Activated CD4-positive, CD25-positive, alpha-beta regulatory T cell treated with anti-CD3 and anti-CD28 coated beads, Interleukin-2, amount 50 U/mL, for 16 hours (primary cell): ENCODE measurements around the gene SERAC1.
"Not testable (repeated sequence)": the region's sequence is repeated elsewhere in the genome, so short reads cannot be mapped to it uniquely, and the experiment has no call there.

Experiments used
- DNase-seq: peaks from one replicate; pipeline ENCODE4 v3.0.0-alpha.2; 2020; ENCODE audit warnings: low read depth, low spot score

SERAC1 gene

DNA sequence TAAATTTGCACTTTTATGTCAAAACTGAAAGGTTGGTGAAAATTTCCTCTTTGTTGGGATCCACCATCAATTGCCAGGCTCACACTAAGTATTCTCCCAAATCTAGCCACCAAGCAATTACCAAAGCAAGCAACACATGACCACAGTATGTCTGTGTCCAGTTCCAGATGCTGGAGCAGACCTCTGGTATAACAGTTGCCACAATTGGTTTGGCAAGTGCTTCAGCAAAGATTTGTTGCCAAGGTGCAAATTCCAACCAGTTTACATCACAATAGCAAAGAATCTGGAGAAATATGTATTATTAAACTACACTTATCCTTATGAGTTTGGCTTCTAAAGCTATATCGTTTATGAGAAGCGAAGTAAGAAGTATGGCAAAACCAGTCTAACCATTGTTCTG is 6.5 kb upstream of the SERAC1 start:
- DNase-seq, result no peak

DNA sequence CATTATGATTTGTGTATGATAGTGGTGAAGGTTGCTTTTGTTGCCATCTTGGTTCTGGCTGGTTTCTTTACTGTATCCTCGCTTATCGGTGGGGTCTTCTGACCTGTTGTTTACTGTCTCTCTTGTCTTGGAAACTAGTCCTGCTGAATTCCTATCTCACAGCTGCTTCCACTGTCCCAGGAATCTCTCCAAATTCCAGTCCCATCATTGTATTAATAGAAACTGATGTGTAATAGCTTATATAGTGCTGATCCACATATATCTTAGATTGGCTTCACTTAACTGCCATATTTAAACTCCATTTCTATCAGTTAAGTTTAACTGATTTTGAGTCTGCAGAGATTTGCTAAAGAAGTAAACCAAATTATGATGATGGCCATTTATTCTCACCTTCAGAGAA is 6.0 kb upstream of the SERAC1 start:
- no peak for DNase-seq

DNA sequence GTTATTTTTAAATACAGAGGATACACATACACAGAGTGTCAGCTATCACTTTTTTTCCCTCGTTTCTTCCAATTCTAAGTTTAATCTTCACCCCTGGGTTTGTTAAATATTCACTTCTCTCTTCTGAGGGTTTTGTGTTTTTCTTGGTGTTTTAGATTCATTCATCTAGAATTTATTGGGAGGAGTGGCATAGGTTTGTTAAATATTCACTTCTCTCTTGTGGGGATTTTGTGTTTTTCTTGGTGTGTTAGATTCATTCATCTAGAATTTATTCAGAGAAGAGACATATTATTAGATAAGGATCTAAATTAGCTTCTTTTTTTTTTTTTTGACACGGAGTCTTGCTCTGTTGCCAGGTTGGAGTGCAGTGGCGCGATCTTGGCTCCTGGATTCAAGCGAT is 3.9 kb upstream of the SERAC1 start:
- no peak for DNase-seq

DNA sequence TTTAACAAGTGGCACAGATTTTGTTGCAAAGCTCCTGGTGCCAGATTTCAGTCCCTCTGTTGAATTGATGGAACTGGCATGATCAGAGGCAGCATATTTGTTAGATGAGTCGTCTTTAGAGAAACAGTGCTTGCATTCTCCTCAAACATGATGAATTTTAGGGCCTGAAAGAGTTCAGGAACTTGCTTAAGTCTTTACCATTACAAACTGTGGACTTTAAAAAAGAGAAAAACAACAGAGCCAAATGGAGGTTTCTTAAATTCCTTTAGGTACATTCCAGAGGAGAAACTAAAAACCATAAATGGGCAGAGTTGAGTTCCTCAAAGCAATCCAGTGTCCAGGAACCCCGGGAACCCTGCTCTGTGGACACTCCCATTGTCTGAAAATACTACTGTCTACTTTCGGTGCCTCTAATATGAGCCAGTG is 2.6 kb upstream of the SERAC1 start:
- DNase-seq, result no peak

DNA sequence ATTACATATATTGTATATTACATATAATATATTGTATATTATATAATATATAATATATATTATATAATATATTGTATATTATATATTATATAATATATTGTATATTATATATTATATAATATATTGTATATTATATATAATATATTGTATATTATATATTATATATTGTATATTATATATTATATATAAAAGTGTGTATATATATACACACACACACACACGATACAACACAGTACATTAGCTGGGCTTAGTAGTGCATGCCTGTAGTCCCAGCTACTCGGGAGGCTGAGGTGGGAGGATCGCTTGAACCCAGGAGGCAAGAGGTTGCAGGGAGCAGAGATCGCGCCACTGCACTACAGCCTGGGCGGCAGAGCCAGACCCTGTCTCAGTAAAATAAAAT is 1.6 kb upstream of the SERAC1 start:
- not testable (repeated sequence) for DNase-seq

DNA sequence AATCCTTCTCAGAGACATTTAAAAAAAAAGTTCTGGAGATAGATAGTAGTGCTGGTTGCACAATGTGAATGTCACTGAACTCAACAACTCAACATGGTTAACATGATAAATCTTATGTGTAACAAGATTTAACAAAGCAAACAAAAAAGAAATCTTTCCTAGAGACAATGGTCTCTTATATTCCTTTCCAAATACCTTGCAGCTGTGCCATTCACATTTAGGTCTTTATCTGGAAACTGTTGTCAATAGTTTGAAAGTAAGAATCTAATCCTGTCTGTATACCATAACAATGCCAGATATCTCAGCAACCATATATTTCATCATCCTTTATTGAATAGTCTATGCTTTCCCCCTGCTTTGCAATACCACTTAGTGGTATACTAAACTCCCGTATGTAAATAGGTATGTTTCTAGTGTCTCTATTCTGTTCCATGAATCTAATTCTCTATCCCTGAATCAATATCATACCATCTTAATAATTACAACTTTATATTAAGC is 2.1 kb downstream of the SERAC1 start:
- no peak for DNase-seq

DNA sequence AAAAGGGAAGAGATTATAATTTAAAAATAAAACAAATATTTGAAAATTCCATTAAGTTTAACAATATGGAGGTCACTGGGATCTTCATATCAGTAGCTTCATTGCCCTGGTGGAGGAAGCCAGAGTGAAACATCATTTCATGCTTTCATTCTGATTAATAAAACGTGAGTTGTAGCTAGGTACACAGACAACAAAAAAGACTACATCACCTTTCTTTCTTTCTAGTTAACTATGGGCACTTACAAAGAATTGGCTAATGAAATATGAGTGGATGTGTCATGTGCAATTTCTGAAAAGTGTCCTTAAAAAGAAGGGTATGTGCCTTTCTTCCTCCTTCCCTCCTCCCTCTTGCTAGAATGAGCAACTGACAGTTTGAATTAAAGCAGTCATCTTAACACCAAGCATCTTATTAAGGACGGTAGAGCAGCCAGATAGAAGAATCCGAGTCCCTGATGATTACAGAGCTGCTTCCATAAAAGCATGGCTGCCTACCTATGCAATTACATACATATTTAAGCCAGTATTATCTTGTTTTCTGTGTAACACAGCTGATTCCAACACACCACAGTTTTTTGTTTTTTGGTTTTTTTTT is 3.4 kb downstream of the SERAC1 start:
- no peak for DNase-seq

DNA sequence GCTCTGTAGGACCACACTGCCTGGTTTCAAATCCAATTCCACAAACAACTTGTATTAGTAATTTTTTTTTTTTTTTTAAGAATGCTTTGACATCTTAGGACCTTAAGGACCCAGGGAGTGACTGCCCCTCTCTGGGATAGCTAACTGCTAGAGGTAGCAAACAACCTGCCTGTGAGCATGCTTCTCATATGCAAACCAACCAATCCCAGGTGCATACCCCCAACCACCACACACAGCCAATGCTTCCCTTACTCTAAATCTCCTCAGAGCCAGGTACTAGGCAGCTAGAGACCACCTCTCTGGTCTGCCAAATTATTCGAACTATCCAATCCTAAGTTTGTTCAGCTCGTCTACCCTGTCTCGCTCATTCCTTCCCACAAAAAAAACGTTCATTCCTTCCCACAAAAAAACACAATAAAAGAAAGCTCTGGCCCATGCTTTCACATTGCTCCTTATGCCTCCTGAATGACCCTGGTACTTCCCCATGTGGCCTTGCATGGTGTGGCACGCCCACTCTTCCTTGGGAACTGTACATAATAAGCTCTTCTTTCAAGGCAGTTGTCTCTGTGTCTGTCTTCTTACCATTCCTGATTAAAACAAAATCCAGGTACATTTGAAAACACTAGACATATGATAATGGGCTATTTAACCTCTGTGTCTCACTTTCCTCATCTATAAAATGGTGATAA is 6.4 kb downstream of the SERAC1 start:
- no peak for DNase-seq

DNA sequence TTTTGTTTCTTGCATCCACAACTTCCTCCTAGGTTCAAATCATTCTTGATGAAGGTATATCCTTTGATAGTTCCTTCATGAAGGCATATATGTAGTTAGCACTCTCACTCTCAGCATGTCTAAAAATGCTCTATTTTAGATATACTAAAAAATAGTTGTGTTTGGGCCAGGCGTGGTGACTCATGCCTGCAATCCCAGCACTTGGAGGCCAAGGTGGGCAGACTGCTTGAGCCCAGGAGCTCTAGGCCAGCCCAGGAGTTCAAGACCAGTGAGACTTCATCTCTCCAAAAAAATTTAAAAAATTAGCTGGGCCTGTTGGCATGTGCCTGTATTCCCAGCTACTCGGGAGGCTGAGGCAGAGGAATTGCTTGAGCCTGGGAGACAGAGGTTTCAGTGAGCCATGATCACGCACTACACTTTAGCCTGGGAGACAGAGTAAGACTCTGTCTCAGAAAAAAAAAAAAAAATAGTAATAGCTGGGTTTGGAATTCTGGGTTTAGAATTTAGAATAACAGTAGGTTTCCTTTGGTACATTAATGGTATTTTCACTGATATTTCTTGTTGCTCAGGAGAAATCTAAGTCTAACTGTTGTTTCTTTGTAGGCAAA is 7.0 kb downstream of the SERAC1 start:
- DNase-seq, result no peak

DNA sequence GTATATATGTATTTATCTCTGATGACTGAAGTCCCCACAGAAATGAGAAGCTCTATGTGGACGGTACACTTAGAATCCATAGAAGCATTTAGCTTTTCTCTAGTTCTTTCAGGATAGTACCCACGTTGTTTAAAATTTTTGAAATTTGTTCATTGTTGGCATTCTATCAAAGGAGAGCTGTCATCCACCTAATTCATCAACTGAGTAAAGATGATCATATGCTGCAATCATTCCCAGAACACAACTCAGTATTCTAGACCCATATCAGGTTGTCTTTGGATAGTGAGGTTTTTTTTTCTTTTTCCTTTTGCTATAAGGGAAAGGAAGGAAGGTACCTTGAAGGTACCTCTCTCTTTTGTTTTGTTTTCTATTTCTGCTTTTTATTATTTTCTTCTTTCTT is 9.3 kb downstream of the SERAC1 start:
- DNase-seq, result no peak

DNA sequence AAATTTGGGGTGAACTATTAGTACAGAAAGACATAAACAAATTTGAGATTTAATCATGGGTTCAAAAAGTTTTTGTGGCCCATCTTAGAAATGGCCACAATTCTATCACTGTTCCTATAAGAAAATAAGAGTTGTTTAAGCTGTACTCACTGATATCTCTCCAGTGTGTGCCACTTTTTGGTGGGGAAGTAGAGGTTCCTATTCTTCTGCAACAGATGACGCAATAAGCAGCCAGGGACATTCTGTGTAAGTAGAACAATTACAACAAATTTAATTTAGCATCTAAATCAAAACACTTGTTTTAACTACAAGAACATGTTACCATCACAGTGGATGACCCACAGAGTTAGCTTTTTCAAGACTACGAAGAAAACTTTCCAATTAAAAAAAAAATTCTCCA is 9.9 kb downstream of the SERAC1 start:
- DNase-seq, result no peak

DNA sequence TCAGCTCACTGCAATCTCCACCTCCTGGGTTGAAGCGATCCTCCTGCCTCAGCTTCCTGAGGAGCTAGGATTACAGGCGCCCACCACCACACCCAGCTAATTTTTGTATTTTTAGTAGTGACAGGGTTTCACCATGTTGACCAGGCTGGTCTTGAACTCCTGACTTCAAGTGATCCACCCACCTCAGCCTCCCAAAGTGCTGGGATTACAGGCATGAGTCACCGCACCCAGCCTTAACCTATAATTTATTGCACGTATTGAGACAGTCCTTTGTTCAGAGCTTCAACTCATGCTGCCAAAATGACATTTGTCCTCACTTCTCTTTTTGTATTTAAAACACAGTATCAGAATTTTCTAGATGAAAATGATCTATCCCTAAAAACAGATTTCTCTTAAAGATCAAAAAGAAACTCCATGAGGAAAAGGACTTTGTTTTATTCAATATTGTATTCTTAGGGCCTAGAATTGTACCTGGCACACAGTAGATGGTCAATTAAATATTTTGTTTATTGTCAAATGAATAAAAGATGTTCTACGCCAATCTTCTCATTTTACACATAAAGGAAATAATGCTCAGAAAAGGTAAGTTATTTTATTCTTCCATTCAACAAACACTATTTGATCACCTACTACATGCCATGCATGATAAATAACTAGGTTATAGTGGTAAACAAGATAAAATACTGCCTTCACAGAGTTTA is 10.8 kb downstream of the SERAC1 start:
- DNase-seq, result no peak

DNA sequence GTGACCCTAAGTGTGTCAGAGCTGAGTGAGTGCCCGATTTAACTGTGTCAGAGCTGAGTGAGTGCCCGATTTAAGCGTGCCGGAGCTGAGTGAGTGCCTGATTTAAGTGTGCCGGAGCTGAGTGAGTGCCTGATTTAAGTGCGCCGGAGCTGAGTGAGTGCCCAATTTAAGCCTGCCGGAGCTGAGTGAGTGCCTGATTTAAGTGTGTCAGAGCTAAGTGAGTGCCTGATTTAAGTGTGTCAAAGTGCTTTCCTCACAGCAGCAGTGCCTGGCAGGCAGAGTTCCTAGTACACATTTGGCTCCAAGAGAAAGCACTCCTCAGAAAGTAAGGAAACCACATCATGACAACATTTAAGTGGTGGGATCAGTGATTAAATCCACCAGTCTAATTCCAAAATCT is 13.2 kb downstream of the SERAC1 start:
- DNase-seq, result no peak

DNA sequence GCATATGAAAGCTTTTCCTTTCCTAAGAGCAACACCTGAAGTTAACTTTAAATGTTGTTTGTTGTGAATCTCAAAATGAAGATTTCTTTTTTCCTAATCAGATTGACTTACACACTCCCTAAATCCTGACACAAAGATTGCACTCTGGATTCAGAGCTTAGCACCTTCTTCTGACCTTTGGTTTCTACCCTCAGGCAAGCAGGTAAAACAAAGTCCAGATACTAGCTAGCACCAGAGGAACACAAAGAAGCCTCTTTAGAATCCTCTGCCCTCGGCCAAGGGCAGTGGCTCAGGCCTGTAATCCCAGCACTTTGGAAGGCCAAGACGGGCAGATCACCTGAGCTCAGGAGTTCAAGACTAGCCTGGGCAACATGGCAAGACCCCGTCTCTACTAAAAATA is 14.5 kb downstream of the SERAC1 start:
- no peak for DNase-seq

DNA sequence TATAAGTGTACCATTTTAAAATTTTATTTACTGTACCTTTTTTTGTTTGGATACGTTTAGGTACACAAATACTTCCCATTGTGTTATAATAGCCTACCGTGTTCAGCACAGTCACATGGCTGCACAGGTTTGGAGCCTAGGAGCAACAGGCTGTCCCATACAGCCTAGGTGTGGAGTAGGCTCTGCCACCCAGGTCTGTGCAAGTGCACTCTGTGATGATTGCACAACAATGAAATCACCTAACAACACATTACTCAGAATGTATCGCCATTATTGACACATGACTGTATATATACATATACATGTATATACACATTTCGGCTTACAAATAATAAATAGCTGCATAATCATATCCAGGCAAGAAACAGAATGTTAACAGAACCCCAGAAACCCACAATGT is 15.4 kb downstream of the SERAC1 start:
- DNase-seq, result no peak

DNA sequence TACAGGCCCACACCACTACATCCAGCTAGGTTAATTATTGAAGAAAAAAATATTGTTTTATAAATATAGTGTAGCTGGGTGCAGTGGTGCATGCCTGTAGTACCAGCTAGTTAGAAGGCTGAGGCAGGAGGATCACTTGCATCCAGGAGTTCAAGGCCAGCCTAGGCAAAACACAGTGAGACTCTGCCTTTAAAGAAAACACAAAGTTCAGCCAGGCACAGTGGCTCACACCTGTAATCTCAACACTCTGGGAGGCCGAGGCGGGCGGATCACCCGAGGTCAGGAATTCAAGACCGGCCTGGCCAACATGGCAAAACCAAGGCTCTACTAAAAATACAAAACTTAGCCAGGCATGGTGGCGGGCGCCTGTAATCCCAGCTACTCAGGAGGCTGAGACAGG is 16.0 kb downstream of the SERAC1 start:
- DNase-seq, result not testable (repeated sequence)

DNA sequence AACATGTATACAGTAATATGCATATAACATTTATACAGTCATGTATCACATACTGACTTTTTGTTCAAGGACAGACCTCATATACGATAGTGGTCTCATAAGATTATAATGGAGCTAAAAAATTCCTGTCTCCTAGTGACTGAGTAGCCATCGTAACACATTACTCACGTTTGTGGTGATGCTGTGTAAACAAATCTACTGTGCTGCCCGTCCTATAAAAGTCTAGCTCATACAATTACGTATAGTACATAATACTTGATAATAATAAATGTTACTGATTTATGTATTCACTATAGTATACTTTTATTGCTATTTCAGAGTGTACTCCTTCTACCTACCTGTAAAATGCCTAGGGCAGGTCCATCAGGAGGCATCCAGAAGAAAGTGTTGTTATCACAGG is 17.4 kb downstream of the SERAC1 start:
- no peak for DNase-seq

DNA sequence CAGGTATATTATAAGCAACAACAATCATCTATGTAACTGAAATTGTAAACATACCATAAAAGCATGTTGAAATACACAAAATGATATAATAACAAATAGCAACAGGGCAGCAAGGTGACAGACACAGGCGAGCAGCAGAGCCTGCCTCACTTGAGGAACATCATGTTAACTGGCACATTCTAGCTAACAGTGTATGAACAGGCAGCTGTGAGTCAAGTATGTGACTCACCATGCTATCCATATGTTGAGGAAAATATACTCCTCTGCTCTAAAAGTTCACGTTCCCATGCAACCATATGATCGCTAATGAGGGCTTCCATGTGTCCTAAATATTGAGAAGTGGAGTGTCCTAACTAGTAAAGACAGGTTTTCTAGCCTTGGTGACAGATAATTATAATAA is 18.4 kb downstream of the SERAC1 start:
- no peak for DNase-seq

DNA sequence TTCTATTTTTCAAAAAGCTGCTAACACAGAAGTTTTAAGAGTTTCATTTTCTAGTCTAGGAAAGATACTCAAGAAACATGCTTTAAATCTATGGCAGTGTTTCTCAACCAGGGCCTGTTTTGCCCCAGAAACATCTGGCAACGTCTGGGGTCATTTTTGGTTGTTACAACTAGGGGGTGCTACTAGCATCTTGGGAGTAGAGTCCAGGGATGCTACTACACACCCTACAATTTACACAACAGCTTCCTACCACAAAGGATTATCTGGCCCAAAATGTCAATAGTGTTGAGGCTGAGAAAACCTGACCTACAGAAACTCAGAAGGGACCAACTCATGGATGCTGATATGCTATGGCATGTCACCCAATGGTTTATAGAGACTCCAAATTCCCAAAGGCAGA is 24.4 kb downstream of the SERAC1 start:
- no peak for DNase-seq

DNA sequence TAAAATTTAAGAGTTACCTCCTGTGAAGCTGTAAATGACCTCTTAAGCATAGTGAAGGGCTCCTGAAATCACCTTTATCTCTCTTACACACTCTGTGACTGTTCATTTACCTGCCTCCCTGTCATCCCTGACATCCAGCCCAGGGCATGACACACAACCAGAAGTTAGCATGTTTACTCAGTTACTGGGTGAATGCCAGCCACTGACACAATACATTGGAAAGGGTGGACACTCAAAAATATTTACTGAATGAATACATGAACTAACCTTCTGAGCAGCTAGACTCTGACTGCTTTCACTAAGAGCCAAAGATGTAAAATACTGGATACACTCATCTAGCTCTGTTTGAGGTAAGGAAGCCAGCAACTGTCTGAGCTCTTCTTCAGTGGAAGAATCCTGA is 25.3 kb downstream of the SERAC1 start:
- DNase-seq, result no peak

DNA sequence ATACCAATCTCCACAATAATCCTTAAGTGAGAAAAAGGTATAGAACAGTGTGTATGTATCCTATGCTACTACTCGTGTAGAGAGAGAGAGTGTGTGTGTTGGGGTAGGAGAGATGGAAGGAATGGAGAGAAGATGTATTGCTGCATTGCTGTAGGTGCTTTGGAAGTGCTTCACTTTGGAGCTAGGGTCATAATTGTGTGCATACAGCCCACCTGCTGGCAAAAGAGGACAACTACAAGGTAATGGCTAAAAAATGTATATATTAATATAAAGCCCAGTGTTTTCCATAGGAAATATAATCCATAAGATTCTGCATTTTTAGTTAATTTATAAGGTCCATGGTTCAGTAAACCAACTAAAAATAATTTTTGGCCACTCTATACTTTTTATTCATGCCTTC is 36.1 kb downstream of the SERAC1 start:
- no peak for DNase-seq

DNA sequence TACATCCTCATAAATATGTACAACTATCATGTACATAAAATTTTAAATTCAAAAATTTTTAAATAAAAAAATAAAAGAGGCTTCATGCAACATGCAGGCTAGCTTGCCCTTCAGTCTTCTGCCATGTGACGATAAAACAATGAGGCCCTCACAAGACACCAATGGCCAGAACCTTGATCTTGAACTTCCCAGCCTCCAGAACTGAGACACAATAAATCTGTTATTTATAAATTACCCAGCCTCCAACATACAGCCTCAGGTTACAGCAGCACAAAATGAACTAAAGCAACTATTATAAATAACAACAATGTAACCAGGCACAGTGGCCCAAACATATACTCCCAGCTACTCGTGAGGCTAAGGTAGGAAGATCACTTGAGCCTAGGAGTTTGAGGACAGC is 42.8 kb downstream of the SERAC1 start:
- DNase-seq, result no peak

DNA sequence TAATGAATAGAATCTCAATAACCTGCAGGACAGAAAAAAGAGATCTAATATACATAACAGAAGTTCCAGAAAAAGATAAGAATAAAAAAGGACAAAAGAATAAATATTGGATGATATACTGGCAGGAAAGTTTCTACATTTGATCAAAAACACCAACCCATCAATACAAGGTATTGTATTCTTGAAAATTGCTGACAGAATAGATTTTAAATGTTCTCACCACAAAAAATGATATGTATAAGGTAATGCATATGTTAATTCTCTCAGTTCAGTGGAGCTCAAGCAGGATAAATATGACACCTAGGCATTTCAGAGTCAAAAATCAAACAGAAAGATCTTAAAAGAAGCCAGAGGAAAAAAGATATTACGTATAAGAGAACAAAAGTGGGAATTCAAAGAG is 43.8 kb downstream of the SERAC1 start:
- no peak for DNase-seq
